Measurements from ENCODE around the gene NAP1L5. TPM values are rescaled to one million over a fixed set of nuclear protein-coding genes. Genes with fewer than 3 reads are reported as not detected.

NAP1L5 gene
- total and polyA plus RNA-seq, 2 of the 13 experiments (the other 11 are each of a cell fraction or from before 2014, with no cell fraction given), result 1.3 to 1.6 TPM

GRCh38 chr4:88697588-88698329 lies at the start of gene NAP1L5 (continued):
- TF ChIP-seq, protein P1, sequence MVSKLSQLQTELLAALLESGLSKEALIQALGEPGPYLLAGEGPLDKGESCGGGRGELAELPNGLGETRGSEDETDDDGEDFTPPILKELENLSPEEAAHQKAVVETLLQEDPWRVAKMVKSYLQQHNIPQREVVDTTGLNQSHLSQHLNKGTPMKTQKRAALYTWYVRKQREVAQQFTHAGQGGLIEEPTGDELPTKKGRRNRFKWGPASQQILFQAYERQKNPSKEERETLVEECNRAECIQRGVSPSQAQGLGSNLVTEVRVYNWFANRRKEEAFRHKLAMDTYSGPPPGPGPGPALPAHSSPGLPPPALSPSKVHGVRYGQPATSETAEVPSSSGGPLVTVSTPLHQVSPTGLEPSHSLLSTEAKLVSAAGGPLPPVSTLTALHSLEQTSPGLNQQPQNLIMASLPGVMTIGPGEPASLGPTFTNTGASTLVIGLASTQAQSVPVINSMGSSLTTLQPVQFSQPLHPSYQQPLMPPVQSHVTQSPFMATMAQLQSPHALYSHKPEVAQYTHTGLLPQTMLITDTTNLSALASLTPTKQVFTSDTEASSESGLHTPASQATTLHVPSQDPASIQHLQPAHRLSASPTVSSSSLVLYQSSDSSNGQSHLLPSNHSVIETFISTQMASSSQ (IDR thresholded peaks at IDR 0.05; ENCODE audit: low read depth), result no peak
- TF ChIP-seq, protein P1 (CRISPR knock-in tag; IDR thresholded peaks at IDR 0.05; ENCODE audit: borderline replicate concordance), result no peak
- TF ChIP-seq ZNF816 (CRISPR knock-in tag; IDR thresholded peaks at IDR 0.05; ENCODE audit: borderline replicate concordance) (no peak), ZMYM2 (CRISPR knock-in tag; IDR thresholded peaks at IDR 0.05) (no peak), ZUFSP (CRISPR knock-in tag; IDR thresholded peaks at IDR 0.05; ENCODE audit: borderline replicate concordance) (no peak), ZNF101 (CRISPR knock-in tag; IDR thresholded peaks at IDR 0.05; ENCODE audit: borderline replicate concordance, low read depth) (no peak), IKZF1 (IDR thresholded peaks at IDR 0.05) (no peak), REXO4 (CRISPR knock-in tag; IDR thresholded peaks at IDR 0.05; ENCODE audit: borderline replicate concordance) (no peak), ZKSCAN1 (IDR thresholded peaks at IDR 0.05; ENCODE audit: low read length) (no peak), MYC (CRISPR knock-in tag; IDR thresholded peaks at IDR 0.05; ENCODE audit: borderline replicate concordance) (peak; percentile 12; the same call in 1 of the 2 replicates), ZNF776 (CRISPR knock-in tag; IDR thresholded peaks at IDR 0.05) (no peak), SP140L (CRISPR knock-in tag; IDR thresholded peaks at IDR 0.05; ENCODE audit: borderline replicate concordance) (no peak), NR0B2 (CRISPR knock-in tag; IDR thresholded peaks at IDR 0.05) (no peak), ATM (IDR thresholded peaks at IDR 0.05; ENCODE audit: borderline replicate concordance) (no peak), CREM (IDR thresholded peaks at IDR 0.05) (no peak), CREM (CRISPR knock-in tag; IDR thresholded peaks at IDR 0.05) (no peak), HDAC6 (IDR thresholded peaks at IDR 0.05; ENCODE audit: low read depth, low read length) (no peak), KMT2A (CRISPR knock-in tag; IDR thresholded peaks at IDR 0.05) (0 out of 2 replicates have a peak, but pooled peaks have one; percentile 51), ZNF530 (CRISPR knock-in tag; IDR thresholded peaks at IDR 0.05; ENCODE audit: low read depth) (no peak), PLRG1 (conservative IDR thresholded peaks at IDR 0.05) (no peak), KLF16 (CRISPR knock-in tag; IDR thresholded peaks at IDR 0.05) (no peak), ZFX (CRISPR knock-in tag; IDR thresholded peaks at IDR 0.05; ENCODE audit: low read depth) (peak; percentile 56)
- TF ChIP-seq, protein P2, sequence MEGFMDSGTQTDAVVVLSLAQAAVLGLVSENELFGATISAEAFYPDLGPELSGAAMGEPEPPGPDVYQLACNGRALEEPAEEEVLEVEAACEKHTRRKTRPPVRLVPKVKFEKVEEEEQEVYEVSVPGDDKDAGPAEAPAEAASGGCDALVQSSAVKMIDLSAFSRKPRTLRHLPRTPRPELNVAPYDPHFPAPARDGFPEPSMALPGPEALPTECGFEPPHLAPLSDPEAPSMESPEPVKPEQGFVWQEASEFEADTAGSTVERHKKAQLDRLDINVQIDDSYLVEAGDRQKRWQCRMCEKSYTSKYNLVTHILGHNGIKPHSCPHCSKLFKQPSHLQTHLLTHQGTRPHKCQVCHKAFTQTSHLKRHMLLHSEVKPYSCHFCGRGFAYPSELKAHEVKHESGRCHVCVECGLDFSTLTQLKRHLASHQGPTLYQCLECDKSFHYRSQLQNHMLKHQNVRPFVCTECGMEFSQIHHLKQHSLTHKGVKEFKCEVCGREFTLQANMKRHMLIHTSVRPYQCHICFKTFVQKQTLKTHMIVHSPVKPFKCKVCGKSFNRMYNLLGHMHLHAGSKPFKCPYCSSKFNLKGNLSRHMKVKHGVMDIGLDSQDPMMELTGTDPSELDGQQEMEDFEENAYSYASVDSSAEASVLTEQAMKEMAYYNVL (CRISPR knock-in tag; IDR thresholded peaks at IDR 0.05; ENCODE audit: borderline replicate concordance), result no peak

Measured in HepG2 (cell line).